Body of pancreas (tissue), 4 donors: ENCODE data around the gene MYO16.
"Not testable (repeated sequence)": the region's sequence is repeated elsewhere in the genome, so short reads cannot be mapped to it uniquely, and the experiment has no call there.

Source experiments
- CTCF ChIP-seq, 7 experiments: fragments of 450-650 bp in 4 of 7; fragments of 200-600 bp in 3 of 7; sonication (generic) in 3 of 7; IDR thresholded peaks; one replicate each; pipeline ENCODE4 v1.5.1; 2016 to 2019; ENCODE audit warnings: antibody characterized with exemption in 7 of 7
- POLR2A ChIP-seq, 3 donors: fragments of 450-650 bp; IDR thresholded peaks; one replicate each; pipeline ENCODE4 v1.6.1; 2016; ENCODE audit warnings: antibody characterized with exemption in 3 of 3, mild to moderate bottlenecking in 2 of 3

GRCh38 chr13:109217510-109217909, 588.1 kb downstream of the MYO16 start:
- not testable (repeated sequence) for TF ChIP-seq CTCF, POLR2A (IDR thresholded peaks at IDR 0.05)
